Keratinocyte (primary cell): ENCODE data around the gene AP2A1. TPM values are rescaled to one million over a fixed set of nuclear protein-coding genes. Genes with fewer than 3 reads are reported as not detected.

Experiments
- DNase-seq: peaks from one replicate; pipeline ENCODE4 v3.0.0-alpha.2; 2011; ENCODE audit warnings: low read depth, missing footprints, low spot score
- FAIRE-seq: peaks from 2 replicates; lab custom pipeline; 2011; peaks lifted over from hg19 to GRCh38; lab: Jason Lieb, UNC
- H2AFZ ChIP-seq: 2 replicates; pipeline ENCODE4 v1.6.0; 2012; ENCODE audit warnings: low read length, control low read depth, inconsistent platforms; ENCODE audit not compliant: control insufficient read depth
- H3K27ac ChIP-seq: 2 replicates; pipeline ENCODE4 v1.5.1; 2011; ENCODE audit warnings: low read length; ENCODE audit not compliant: control insufficient read depth, insufficient read depth
- H3K27me3 ChIP-seq: 3 replicates; pipeline ENCODE4 v1.6.0; 2011; ENCODE audit warnings: low read length; ENCODE audit not compliant: control insufficient read depth, insufficient read depth; ENCODE audit errors: extremely low read depth
- H3K36me3 ChIP-seq, 2 experiments: 2 replicates in 1 of 2; 3 replicates in 1 of 2; pipeline ENCODE4 v1.5.1; 2011; ENCODE audit warnings: low read length in 2 of 2, mild to moderate bottlenecking in 1 of 2; ENCODE audit not compliant: control insufficient read depth in 2 of 2, insufficient read depth in 2 of 2; ENCODE audit errors: extremely low read depth in 1 of 2
- H3K4me1 ChIP-seq: 3 replicates; pipeline ENCODE4 v1.5.1; 2011; ENCODE audit warnings: low read length; ENCODE audit not compliant: control insufficient read depth, insufficient read depth; ENCODE audit errors: extremely low read depth
- H3K4me2 ChIP-seq: 3 replicates; pipeline ENCODE4 v1.6.0; 2011; ENCODE audit warnings: low read depth, low read length; ENCODE audit not compliant: control insufficient read depth, insufficient read depth; ENCODE audit errors: extremely low read depth
- H3K4me3 ChIP-seq, 3 experiments: fragments of 200-600 bp in 1 of 3; sonication (generic) in 1 of 3; 2 replicates in 2 of 3; 3 replicates in 1 of 3; pipeline ENCODE4 v1.5.1; 2011 to 2016; ENCODE audit warnings: low read length in 3 of 3, mild to moderate bottlenecking in 3 of 3, control low read depth in 2 of 3, inconsistent platforms in 1 of 3, low read depth in 1 of 3, mixed read lengths in 1 of 3, mixed run types in 1 of 3, moderate library complexity in 1 of 3; ENCODE audit not compliant: control insufficient read depth in 2 of 3, insufficient read depth in 2 of 3; ENCODE audit errors: extremely low read depth in 1 of 3
- H3K79me2 ChIP-seq: 2 replicates; pipeline ENCODE4 v1.6.0; 2012; ENCODE audit warnings: low read length; ENCODE audit not compliant: control insufficient read depth, insufficient read depth
- H3K9ac ChIP-seq: 3 replicates; pipeline ENCODE4 v1.6.0; 2011; ENCODE audit warnings: low read length; ENCODE audit not compliant: control insufficient read depth, insufficient read depth; ENCODE audit errors: extremely low read depth
- H3K9me1 ChIP-seq: 3 replicates; pipeline ENCODE4 v1.6.0; 2011; ENCODE audit warnings: low read length; ENCODE audit not compliant: control insufficient read depth, insufficient read depth; ENCODE audit errors: extremely low read depth
- H3K9me3 ChIP-seq: 2 replicates; pipeline ENCODE4 v1.5.1; 2012; ENCODE audit warnings: low read depth, low read length; ENCODE audit not compliant: control insufficient read depth
- H4K20me1 ChIP-seq: 3 replicates; pipeline ENCODE4 v1.6.0; 2011; ENCODE audit warnings: low read length; ENCODE audit not compliant: control insufficient read depth, insufficient read depth; ENCODE audit errors: extremely low read depth
- CTCF ChIP-seq, 3 experiments: IDR thresholded peaks in 1 of 3; conservative IDR thresholded peaks in 1 of 3; optimal IDR thresholded peaks in 1 of 3; 2 replicates in 2 of 3; 3 replicates in 1 of 3; pipeline versions ENCODE3 to v1.5.1; 2011; ENCODE audit warnings: low read length in 3 of 3, mild to moderate bottlenecking in 3 of 3, moderate library complexity in 2 of 3, control low read depth in 1 of 3, inconsistent platforms in 1 of 3; ENCODE audit not compliant: insufficient read depth in 2 of 3; ENCODE audit errors: extremely low read depth in 1 of 3
- EZH2 ChIP-seq: IDR thresholded peaks from one replicate; pipeline ENCODE4 v1.6.1; 2012; ENCODE audit warnings: inconsistent platforms, mild to moderate bottlenecking, low read length, moderate library complexity
- dilution Hi-C: fragments of 300-500 bp; cut with MboI; formaldehyde crosslinking; loops from one replicate; pipeline ENCODE4 v1.7.0; 2020; ENCODE audit warnings: low sequenced_read_pairs; ENCODE audit not compliant: extremely low pct_ligation_motif_present
- polyA plus RNA-seq, 5 experiments: library from polyadenylated mRNA; depleted of rRNA in 3 of 5; stranded (reverse) in 3 of 5; stranded (forward) in 1 of 5; unstranded in 1 of 5; fragments of >200 nt; gene quantifications; 1 replicate in 1 of 5; 2 replicates in 3 of 5; 3 replicates in 1 of 5; pipeline versions ENCODE4 v1.2.1 to v1.2.3, GENCODE V29; 2011 to 2012; ENCODE audit warnings: missing spikeins in 2 of 5, low read depth in 1 of 5, low replicate concordance in 1 of 5

Gene AP2A1
- polyA plus RNA-seq, 1 donor (not counting 4 experiments of a cell fraction or from before 2014, with no cell fraction given): 36.7 TPM

- Histone ChIP-seq H3K9me1 (peaks cover 2% of the 10 kb centered on the region), H2AFZ (peak overlapping the region; percentile 49), H3K36me3 (no peaks in the 10 kb centered on the region), H3K4me1 (peaks cover 32% of the 10 kb centered on the region), H4K20me1 (peaks cover 1% of the 10 kb centered on the region), H3K4me3 (no peak overlapping the region), H3K27ac (no peak overlapping the region), H3K79me2 (peaks cover 21% of the 10 kb centered on the region), H3K9ac (no peak overlapping the region), H3K9me3 (no peaks in the 10 kb centered on the region), H3K27me3 (no peaks in the 10 kb centered on the region), H3K4me2 (no peak overlapping the region)
- TF ChIP-seq EZH2 (no peak), CTCF (optimal IDR thresholded peaks at IDR 0.05 in 1 of 3, IDR thresholded peaks at IDR 0.05 in 1 of 3, conservative IDR thresholded peaks at IDR 0.05 in 1 of 3; ENCODE audit: extremely low read depth in 1 of 3, insufficient read depth in 2 of 3, low read length in 3 of 3) (no peak)
- DNase-seq (no peak), FAIRE-seq (peak; percentile 13)
- dilution Hi-C loops: no loop called here
Measured at GRCh38 chr19:49764341-49764740, 2.5 kb upstream of the AP2A1 start.

- Histone ChIP-seq H3K4me2 (peak overlapping the region; percentile 100), H3K36me3 (peaks cover 1 to 3% of the 10 kb centered on the region in 2 experiments), H3K4me3 (peak overlapping the region; percentile 32 to 83 (median 79)), H3K9ac (peak overlapping the region; percentile 92), H3K27me3 (no peaks in the 10 kb centered on the region), H3K9me1 (peaks cover 2% of the 10 kb centered on the region), H2AFZ (peak overlapping the region; percentile 96), H3K4me1 (peaks cover 32% of the 10 kb centered on the region), H3K79me2 (peaks cover 36% of the 10 kb centered on the region), H4K20me1 (peaks cover 4% of the 10 kb centered on the region), H3K27ac (peak overlapping the region; percentile 100), H3K9me3 (no peaks in the 10 kb centered on the region)
- FAIRE-seq (peak; percentile 93), DNase-seq (peak; percentile 100)
- TF ChIP-seq EZH2 (no peak), CTCF (optimal IDR thresholded peaks at IDR 0.05 in 1 of 3, IDR thresholded peaks at IDR 0.05 in 1 of 3, conservative IDR thresholded peaks at IDR 0.05 in 1 of 3; ENCODE audit: extremely low read depth in 1 of 3, insufficient read depth in 2 of 3, low read length in 3 of 3) (no peak)
- dilution Hi-C loops: no loop called here
Measured at GRCh38 chr19:49766007-49766929, 533 bp upstream of the AP2A1 start.
